Amygdala (tissue), 56 donors: ENCODE measurements around the gene FDPS.

Experiments
- DNase-seq, 56 donors: peaks; one replicate each; lab custom pipeline; 2025; lab: John Stamatoyannopoulos, UW

Gene FDPS

DNA sequence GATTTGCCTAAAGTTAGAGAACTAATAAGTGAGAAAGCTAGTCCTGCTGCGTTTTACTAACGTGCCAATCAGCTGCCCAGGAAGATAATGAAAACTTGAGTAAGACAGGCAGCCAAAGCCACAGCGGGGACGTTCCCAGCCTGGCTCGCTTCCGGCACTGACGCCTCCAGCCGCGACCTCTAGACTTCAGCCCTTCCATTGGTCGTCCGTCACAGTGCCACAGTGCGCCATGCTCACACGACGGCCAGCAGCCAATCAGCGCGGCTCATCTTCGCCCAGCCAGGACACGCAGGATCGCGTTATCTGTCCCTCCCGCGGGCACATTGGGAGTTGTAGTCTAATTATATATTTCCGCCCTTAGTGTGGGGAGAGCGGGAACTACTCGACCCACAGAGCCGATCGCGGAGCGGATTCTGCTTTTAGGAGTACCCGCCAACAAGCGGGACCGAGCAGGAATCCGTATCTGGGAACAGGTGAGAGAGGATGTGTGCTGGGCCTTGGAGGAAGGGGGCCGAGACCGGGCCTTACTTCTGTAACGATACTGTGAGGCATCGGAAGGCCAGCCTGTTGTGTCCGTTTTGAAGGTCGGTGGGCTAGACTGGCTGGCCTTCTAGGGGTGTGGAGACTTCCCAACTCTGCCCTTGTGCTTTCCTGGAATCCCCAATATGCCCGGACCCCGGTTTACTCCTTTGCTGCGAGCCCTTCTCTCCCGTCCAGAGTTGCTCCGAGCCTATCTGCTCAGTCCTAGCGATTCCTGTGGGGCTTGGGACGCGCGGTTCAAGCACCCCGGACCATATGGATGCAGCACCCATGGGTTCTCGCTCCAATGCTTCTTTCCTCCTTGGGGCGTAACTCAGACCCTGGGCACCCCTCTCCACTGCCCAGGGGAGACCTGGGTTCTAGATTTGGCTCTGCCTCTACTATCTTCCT, at the start of gene FDPS:
TSS of gene FDPS (plus strand) at position 374 of the 930 bp plus-strand sequence. CDS start 924 bp downstream, outside the sequence.
- peak; percentile 80 to 100 (median 98) for DNase-seq

- DNase-seq: no peak
These were observed 48.4 kb upstream of the FDPS start for GRCh38 chr1:155260276-155260675.

- no peak for DNase-seq
These were observed 47.2 kb upstream of the FDPS start for GRCh38 chr1:155261493-155261851.

GRCh38 chr1:155261852-155262673, 46.6 kb upstream of the FDPS start, which contains the start of gene SCAMP3:
TSS of gene SCAMP3 (minus strand) at chr1:155262360. CDS start at chr1:155262151, 209 bp downstream.
- DNase-seq: peak; percentile 49 to 99 (median 95)

- DNase-seq: no peak
These were observed 45.6 kb upstream of the FDPS start for GRCh38 chr1:155263067-155263466.

DNA sequence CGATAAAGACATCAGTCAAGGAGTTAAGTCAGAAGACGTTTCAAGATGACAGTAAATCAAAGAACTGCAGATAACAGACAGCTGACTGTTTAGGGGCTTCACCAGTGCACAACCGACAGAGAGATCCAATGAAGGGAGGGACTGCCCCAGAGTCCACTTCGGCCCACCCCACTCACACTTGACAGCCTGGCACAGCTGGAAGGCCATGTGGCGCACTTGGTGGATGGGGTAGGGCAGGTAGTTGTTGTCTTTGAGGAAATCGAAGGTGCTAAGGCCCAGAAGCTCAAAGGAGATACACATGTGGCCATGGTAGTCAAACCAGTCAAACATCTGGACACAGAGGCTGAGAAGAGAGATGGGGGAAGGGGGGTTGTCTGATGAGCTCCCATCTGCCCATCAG, 42.1 kb upstream of the FDPS start:
- DNase-seq: no peak

GRCh38 chr1:155267373-155267772, 41.3 kb upstream of the FDPS start:
- no peak for DNase-seq

- no peak for DNase-seq
These were observed 40.0 kb upstream of the FDPS start for GRCh38 chr1:155268630-155269029.

DNA sequence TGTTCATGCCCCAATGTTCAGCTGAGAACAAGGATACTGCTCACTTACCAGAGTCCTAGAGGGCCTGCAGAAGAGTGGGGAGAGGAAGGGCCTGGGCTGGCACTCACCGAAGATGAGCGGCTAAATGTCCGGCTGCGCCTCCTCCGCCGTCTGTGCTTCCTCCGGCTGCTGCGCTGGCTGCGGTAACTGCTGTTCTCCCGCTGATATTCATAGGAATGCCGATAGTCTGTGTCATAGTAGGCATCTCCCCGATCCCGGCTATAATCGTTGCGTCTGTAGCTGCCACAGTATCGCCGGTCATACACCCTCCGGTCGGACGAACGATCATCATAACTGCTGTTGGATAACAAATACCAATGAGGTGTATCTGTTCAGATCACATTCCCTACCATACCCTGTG, 39.3 kb upstream of the FDPS start:
- no peak for DNase-seq

DNA sequence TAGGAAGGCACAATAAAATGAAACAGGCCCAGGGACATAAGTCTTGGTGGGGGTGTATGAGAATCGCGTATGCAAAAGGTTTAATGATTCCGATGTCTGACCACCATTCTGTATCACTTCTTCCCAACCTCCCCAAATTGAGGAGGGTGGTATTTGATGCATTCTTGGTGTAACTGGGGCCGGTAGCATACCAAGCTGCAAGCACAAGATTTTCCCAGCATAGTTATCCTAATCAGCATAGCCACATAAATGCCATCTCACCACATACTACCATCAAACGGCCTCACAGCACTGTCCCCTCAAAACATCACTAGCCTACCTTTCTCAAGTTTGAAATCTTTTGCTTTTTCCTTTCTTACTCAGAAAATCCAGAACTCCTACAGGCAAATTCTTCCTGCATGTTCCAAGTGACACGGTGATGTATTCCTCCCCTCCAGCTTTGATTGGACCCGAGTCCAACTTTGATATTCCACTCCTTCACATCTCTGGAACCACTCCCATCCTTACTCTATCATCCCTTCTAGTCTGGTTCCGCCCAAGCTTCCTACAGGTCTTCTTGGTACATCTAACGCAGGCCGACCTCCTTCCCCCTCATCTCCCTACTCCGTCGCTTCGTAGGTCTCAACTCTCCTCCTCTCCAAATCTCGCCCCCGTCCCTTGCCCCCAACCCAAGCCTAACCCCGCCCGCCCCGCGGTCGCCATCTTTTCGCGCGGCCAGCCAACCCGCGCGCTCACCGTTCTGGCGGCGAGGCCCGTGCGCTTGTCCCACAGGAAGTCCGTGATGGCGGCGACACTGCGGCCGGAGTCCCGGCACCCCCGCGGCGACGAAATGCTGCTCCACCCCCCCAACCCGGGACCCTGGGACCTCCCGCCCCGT, 36.0 kb upstream of the FDPS start:
- peak in 7 of 56 donors; percentile 52 to 80 (median 64) for DNase-seq

DNA sequence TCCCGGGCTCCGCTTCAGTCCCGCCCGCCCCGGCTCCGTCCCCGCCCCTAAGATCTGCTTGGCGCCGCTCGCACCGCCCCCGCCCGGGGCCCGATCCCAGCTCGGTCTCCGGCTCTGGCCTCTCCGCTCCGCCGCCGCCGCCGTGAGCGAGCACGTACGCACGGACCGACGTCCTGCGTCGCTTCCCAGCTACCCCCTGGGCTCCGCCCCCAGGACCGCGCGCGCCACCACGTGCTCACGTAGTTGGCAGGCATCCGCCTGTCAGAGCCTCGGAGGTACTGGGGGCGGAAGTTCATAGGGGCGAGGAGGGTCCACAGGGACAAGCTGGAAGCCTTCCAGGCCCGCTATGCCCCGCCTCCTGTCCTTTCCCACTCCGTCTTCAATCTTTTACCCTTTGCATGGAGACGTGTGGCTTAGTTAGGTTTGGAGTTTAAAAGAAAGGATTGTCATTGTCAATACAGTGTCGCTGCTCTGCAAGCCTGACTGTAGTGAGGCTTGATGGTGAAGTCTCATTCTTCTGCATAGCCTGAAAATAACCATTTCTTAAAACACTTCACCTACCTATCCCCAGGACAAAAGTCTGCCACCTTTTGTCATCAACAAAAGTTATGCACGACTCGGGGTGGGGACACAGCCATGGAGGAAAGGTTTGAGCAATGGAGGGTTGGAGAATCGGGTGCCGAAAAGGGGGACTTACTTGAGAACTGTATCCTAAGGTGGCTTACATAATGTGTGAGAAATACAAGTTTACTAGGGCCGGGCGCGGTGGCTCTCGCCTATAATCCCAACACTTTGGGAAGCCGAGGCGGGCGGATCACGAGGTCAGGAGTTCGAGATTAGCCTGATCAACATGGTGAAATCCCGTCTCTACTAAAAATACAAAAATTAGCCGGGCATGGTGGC, 35.1 kb upstream of the FDPS start, which contains the start of gene CLK2:
TSS of gene CLK2 (minus strand) at position 162 of the 903 bp plus-strand sequence. CDS start 2,527 bp downstream, outside the sequence.
- DNase-seq: peak in 55 of 56 donors; percentile 42 to 95 (median 87)

DNA sequence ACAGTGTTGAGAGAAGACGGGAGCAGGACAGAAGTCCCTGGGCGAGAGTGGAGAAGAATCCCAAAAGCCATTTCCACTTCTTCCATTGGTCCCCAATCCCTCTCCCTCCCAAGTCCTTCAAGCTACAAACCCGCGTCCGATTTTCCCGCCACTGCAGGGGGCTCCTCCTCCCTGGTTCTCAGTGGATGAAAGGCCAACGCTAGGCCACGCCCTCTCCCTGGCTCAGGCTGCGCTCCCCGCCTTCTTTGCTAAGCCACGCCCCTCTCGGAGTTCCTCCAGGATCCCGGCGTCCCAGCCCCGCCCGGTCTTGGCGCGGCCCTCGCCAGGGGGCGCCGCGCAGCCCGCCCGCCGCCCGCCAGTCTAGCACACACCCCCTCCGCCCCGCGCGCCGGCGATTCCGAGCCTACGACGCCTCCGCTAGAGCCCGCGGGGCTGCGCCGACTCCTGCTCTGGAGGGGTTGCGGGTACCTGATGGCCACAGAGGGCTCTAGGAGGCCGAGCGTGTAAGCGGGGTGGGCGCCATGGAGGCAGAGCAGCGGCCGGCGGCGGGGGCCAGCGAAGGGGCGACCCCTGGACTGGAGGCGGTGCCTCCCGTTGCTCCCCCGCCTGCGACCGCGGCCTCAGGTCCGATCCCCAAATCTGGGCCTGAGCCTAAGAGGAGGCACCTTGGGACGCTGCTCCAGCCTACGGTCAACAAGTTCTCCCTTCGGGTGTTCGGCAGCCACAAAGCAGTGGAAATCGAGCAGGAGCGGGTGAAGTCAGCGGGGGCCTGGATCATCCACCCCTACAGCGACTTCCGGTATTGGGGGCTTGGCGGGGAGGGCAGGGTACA, 31.4 kb upstream of the FDPS start, which contains the start of gene HCN3:
TSS of gene HCN3 (plus strand) at position 394 of the 832 bp plus-strand sequence. CDS start at position 522, 128 bp downstream.
- peak; percentile 33 to 98 (median 93) for DNase-seq

- peak in 18 of 56 donors; percentile 11 to 47 (median 23) for DNase-seq
These were observed 30.6 kb upstream of the FDPS start for GRCh38 chr1:155277902-155278688.

GRCh38 chr1:155278689-155279160, 29.9 kb upstream of the FDPS start:
- DNase-seq: peak in 3 of 56 donors; percentile 26 to 44 (median 30)

- DNase-seq: peak in 4 of 56 donors; percentile 5 to 17 (median 9)
These were observed 29.4 kb upstream of the FDPS start for GRCh38 chr1:155279268-155279667.

GRCh38 chr1:155282488-155283091, 26.1 kb upstream of the FDPS start:
- no peak for DNase-seq
